ENCODE data around the gene GOLGA8H. TPM values are rescaled to one million over a fixed set of nuclear protein-coding genes. Genes with fewer than 3 reads are reported as not detected.
A peak's percentile ranks its signal among the peaks of the same experiment; 100 is the strongest.
"Not testable (repeated sequence)": the region's sequence is repeated elsewhere in the genome, so short reads cannot be mapped to it uniquely, and the experiment has no call there.

The GOLGA8H gene, protein sequence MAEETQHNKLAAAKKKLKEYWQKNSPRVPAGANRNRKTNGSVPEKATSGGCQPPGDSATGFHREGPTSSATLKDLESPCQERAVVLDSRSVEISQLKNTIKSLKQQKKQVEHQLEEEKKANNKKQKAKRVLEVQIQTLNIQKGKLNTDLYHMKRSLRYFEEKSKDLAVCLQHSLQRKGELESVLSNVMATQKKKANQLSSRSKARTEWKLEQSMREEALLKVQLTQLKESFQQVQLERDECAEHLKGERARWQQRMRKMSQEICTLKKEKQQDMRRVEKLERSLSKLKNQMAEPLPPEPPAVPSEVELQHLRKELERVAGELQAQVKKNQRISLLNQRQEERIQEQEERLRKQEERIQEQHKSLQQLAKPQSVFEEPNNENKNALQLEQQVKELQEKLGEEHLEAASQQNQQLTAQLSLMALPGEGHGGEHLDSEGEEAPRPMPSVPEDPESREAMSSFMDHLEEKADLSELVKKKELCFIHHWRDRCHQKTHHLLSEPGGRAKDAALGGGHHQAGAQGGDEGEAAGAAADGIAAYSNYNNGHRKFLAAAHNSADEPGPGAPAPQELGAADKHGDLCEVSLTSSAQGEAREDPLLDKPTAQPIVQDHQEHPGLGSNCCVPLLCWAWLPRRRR
- 0.05 and 0.31 TPM in 2 replicates for total RNA-seq
- polyA plus RNA-seq (2012), result 0.24 TPM

DNA sequence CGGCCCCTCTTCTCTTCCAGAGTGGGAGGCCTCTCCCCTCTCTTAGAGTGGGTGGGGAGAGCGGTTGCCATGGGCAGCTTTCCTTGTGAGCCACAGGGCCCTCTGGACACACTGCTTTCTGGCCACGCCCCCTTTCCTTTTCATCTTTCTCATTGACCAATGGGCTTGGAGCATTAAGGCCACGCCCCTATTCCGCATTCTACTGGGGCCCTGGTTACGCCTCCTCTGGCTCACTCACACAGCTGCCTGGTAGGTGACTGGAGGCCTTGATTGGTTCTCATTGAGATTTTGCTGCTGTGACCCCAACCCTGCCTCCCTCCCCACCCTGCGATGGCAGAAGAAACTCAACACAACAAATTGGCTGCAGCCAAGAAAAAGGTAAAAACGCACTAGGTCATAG is at the start of gene GOLGA8H:
Gene GOLGA8H, plus strand, starts transcription at position 233 of the 400 bp plus-strand sequence. Its CDS starts 98 bp downstream, at position 331.
- DNase-seq (ENCODE audit: low read depth), result not testable (repeated sequence)

DNA sequence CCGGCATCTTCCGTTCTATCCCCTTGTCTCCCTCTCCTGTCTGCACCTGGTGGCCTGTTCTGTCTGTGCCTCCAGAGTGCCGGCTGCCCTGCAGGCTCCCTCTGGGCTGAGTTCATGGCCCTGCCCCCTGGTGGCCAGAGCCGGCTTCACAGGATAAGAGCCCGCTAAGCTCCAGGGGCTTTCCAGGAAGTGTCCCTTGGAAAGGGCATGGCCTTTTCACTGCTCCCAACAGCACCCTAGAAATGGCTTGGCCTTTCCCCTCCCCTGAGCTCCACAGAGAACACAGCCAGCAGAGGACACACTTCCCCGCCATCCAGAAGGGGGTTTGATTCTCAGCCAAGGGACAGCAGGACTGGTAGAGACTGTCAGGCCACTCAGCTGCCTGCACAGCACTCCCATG is 36.9 kb upstream of the GOLGA8H start:
- DNase-seq (ENCODE audit: low read depth), result not testable (repeated sequence)

DNA sequence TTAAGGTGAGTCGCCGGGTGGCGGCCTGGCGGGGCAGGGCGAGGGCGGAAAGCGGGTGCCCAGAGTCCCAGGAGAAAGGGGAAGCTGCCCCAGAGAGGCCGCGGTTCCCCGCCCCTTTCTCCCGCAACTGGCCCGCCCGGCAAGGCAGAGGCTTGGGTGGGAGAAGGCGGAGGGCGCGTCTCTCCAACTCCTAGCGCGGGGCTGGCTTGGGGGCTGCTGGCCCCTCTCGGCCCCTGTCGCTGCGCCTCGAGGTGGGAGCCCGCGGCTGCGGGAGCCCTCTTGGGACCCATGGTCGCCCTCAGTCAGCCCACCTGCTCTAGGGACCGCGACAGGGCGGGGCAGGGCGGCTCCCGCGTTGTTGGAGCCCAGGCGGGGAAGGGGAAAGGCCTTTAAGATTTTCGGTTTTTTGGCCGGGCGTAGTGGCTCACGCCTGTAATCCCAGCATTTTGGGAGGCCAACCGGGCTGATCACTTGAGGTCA is 30.8 kb upstream of the GOLGA8H start:
- DNase-seq (ENCODE audit: low read depth), result not testable (repeated sequence)

DNA sequence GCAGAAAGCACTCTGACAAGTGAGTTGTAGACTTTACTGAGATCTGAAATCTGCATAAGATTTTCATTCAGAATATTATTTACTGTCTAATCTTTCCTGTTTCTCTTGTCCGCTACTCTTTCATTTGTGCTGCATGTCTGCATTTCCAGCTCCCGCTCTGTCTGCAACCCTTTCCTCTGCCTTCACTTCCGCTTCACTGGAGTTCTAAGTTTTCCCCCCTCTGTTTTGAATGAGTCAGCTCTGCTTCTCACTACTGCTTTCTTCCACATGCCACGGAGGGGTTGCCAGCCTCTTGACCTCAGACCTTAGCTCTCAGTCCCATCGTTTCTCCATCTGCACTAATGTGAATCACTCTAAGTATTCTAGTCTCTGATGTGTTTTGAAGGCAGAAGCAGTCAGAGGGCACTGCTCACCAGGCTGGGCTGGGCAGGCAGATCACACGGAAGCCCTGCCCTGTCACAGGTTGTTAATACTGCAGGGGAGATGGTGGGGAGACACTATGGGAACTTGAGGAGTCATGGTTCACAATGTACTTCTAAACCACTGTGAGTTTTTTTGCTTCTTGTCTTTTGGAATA is 24.3 kb upstream of the GOLGA8H start:
- not testable (repeated sequence) for DNase-seq (ENCODE audit: low read depth)

DNA sequence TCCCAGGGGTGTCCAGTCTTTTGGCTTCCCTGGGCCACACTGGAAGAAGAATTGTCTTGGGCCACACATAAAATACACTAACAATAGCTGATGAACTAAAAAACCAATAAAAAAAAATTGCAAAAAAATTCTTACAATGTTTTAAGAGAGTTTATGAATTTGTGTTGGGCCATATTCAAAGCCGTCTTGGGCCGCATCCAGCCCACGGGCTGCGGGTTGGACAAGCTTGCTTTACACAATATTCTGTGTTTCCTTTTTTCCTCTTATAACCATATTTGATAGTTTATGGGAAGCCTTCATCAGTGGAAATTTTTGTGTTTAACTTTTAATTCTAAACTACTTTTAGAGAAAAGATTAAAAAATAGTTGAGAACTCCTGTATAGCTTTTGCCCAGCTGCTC is 23.1 kb upstream of the GOLGA8H start:
- not testable (repeated sequence) for DNase-seq (ENCODE audit: low read depth)

DNA sequence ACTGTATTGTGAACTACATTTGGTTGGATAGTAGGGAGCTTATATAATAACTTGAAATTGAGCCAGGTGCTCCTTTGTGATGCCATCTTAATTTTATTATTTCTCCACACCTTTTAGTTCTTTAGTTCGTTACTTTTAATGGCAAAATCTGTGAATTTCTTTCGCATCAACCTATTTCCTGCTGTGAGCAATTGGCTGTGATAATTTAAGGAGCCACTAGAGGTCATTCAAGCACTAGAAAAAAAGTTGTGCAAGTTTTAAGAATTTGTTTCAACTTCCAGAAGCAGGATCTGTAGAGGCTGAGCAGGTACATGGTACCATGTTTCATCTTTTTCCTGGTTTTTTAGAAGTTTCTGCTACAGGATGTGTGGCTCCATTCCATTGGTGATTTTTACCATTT is 4.9 kb upstream of the GOLGA8H start:
- not testable (repeated sequence) for DNase-seq (ENCODE audit: low read depth)

DNA sequence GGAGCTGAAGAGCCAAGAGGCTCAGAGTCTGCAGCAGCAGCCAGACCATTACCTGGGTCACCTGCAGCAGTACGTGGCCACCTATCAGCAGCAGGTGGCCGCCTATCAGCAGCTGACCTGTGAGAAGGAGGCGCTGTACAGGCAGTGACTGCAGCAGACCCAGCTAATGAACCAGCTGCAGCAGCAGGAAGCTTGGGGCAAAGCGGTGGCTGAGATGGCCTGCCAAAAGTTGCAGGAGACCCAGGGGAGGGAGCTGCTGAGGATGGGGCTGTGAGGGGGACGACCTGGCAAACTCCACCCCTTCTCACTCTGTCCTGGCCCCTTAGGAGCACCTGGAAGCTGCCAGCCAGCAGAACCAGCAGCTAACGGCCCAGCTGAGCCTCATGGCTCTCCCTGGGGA is 8.4 kb downstream of the GOLGA8H start:
- DNase-seq (ENCODE audit: low read depth), result not testable (repeated sequence)

DNA sequence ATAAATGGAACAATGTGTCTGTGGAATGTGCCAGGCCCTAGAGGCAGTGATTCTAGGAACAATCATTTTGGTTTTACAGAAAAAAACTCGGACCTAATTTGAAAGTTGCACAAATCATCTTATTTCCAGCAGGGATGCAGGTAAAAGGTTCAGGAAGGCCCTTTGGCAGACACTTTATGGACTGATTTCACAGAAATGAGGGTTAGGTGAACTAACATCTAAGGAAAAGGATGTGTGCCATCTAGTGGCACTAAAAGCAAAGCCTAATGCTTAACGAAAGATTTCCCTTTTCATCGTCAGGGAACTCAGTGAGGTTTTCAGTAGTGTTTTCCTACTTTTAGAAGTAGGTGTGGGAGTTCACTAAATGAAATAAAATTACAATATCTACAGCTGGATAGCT is 17.5 kb downstream of the GOLGA8H start:
- not testable (repeated sequence) for DNase-seq (ENCODE audit: low read depth)

DNA sequence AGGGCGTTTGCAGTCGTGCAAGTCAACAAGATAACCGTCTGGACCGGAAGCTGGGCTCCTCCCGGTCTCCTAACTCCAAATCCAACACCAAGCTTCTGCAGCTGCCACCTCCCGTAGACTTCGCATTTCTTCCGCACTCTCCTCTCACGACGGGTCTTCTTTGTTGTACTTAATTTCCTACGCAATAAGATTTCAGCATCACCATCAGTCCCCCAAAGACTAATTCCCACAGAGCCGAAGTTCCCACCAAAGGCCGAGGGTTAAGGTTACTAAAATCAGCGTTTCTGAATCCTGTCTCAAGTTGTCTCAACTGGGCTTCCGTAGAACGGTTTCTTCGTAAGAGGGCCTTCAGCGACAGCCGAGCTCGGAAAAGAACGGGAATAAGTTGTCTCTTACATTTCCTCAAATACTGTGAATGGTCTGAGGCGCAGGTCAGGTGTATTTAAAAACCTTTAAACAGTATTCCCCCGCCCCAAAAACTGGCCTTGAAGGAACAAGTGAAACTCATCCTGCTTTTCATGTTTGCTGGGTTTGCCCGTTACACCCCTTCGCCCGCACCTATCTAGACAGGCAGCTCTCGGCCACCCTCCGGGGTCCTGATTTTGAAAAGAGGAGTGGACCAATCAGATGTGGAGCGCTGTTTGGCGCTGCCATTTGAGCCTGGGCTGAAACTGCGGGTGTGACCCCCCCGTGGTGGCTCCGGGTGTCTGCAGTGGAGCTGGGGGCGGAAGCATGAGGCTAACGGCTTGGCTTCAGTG is 21.8 kb downstream of the GOLGA8H start, which contains the start of gene ARHGAP11B:
Gene ARHGAP11B, plus strand, starts transcription at position 693 of the 758 bp plus-strand sequence.
- DNase-seq (ENCODE audit: low read depth), result peak; percentile 100

DNA sequence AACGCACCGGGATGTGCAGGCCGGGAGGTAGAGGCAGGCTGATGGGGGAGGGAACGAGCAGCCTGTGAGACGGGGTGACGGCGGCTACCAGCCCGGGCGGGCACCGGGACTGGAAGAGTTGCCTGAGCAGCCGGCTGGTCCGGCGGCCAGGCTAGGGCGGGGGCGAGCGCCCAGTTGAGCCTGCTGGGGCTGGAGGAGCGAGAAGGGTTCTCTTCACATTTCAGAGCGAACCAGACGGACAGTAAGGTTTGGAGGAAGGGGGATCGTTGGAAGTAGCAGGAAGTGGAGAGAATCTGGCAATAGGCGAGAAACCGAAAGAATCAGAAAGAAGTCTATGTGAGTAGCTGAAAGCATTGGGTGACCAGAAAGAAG is 22.4 kb downstream of the GOLGA8H start:
- peak; percentile 18 for DNase-seq (ENCODE audit: low read depth)

DNA sequence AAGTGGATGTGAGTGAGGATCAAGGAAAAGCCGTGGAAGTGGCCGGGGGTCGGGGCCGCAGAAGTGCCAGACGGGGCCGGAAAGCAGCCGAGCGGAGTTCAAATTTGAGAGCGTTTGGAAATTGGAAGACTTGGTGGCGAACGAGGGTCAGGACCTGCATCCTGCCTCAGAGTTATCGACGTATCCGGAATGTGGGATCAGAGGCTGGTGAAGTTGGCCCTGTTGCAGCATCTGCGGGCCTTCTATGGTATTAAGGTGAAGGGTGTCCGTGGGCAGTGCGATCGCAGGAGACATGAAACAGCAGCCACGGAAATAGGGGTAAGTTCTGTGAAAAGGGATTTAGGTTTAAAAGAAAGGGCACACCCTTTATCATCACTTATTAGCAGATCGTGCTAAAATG is 22.8 kb downstream of the GOLGA8H start:
- DNase-seq (ENCODE audit: low read depth), result not testable (repeated sequence)

DNA sequence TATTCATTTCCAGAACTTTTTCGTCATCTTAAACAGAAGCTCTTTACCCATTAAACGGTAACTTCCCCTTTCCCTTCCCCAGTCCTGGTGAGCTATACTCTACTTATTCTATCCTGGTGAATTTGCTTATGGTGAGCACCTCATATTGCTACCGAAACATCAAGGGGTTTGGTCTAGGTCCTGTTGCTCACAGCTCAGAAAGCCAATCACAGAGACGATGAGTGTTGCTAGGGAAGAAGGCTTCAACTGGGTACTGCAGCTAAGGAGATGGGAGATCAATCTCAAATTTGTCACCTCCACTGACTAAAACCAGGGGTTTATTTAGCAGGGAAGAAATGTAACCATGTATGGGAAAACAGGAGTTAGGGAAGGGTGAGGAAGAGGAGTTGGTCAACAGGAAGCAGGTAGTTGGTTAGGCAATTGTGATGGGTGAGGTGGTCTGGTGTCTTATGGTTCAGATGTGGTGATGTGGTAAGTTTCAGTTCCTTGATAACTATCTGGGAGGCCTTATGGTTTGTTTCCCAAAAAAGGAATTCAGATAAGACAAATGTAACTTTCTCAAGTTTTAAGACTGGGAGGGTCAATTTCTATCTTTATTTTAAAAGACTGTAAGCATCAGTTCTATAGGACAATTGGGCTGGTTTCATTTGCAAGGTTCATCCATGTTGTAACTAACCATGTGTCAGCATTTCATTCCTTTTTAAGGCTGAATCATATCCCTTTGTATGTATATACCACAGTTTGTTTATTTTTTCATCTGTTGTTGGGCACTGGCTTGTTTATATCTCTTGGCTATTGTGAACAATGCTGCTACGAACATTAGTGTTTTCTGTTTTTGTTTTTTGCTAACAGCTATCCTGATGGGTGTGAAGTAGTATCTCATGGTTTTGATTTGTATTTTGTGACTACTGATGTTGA is 46.4 kb downstream of the GOLGA8H start:
- no peak for DNase-seq (ENCODE audit: low read depth)

DNA sequence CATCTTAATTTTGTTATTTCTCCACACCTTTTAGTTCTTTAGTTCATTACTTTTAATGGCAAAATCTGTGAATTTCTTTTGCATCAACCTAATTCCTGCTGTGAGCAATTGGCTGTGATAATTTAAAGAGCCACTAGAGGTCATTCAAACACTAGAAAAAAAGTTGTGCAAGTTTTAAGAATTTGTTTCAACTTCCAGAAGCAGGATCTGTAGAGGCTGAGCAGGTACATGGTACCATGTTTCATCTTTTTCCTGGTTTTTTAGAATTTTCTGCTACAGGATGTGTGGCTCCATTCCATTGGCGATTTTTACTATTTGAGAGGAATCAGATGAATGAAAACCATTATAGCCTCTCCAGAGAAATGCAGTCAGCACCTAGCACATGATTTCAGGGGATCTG is 57.3 kb downstream of the GOLGA8H start:
- peak; percentile 36 for DNase-seq (ENCODE audit: low read depth)

Other genes with a start within 250 kb of the GOLGA8H start
- gene CHRFAM7A, start 210.5 kb upstream of the GOLGA8H start, total RNA-seq, result 0.10 and 0.16 TPM in 2 replicates
- 1.4 and 3.3 TPM in 2 replicates for gene GOLGA8R, start 189.8 kb upstream of the GOLGA8H start, total RNA-seq
- 0.48 and 0.52 TPM in 2 replicates for gene GOLGA8Q, start 52.0 kb upstream of the GOLGA8H start, total RNA-seq